ENCODE measurements around the gene SLC29A1.

DNA sequence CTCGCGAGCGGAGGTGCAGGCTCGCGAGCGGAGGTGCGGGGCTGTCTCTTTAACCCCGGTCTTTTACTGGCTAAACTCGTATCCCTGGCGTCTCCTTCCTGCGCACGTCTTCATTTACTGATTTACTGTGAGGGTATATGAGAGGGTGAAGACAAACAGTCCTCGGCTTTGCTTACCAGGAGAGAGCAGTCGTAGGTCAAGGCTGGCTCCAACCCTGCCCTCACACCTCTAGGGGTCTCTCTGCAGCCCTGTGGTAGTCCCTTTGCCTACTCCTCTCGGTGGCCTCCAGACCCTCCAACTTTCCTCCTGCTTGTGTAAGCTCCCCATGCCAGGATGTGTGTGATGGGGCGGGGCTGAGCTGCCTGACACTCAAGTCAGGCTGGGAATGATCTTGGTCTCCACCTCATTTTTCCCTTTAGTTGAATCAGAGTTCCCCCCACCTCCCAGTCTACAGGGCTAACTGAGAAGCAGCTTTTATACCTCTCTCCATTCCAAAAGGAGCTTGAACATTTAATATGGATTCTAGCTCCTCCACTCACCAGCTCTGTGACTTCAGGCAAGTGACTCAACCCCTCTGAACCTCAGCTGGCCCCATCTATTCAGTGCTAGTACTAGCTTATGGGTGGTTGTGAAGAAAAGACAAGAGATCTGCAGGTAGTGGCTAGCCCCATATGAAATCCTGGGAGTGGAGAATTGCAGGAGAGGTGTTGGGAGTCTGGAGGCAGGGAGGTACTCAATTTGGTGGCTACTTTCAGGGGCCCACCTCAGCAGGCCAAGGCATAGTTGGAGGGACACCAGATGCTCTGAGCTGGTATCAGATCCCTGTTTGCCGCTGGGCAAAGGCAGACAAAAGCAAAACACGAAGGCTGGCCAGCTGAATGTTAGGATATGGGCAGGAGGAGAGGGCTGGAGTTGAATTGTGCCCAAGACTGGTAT, 902 bp downstream of the SLC29A1 start:
- TF ChIP-seq MAFK (IDR thresholded peaks at IDR 0.05; ENCODE audit: partially characterized antibody) = no peak
- TF ChIP-seq HES2 (IDR thresholded peaks at IDR 0.05) = no peak
- TF ChIP-seq, protein P1, sequence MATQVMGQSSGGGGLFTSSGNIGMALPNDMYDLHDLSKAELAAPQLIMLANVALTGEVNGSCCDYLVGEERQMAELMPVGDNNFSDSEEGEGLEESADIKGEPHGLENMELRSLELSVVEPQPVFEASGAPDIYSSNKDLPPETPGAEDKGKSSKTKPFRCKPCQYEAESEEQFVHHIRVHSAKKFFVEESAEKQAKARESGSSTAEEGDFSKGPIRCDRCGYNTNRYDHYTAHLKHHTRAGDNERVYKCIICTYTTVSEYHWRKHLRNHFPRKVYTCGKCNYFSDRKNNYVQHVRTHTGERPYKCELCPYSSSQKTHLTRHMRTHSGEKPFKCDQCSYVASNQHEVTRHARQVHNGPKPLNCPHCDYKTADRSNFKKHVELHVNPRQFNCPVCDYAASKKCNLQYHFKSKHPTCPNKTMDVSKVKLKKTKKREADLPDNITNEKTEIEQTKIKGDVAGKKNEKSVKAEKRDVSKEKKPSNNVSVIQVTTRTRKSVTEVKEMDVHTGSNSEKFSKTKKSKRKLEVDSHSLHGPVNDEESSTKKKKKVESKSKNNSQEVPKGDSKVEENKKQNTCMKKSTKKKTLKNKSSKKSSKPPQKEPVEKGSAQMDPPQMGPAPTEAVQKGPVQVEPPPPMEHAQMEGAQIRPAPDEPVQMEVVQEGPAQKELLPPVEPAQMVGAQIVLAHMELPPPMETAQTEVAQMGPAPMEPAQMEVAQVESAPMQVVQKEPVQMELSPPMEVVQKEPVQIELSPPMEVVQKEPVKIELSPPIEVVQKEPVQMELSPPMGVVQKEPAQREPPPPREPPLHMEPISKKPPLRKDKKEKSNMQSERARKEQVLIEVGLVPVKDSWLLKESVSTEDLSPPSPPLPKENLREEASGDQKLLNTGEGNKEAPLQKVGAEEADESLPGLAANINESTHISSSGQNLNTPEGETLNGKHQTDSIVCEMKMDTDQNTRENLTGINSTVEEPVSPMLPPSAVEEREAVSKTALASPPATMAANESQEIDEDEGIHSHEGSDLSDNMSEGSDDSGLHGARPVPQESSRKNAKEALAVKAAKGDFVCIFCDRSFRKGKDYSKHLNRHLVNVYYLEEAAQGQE (IDR thresholded peaks at IDR 0.05) = no peak
- TF ChIP-seq PHF8 (IDR thresholded peaks at IDR 0.05; ENCODE audit: borderline replicate concordance, low read depth) = no peak
- TF ChIP-seq CHD4 (IDR thresholded peaks at IDR 0.05; ENCODE audit: borderline replicate concordance) = no peak
- TF ChIP-seq EHMT2 (IDR thresholded peaks at IDR 0.05; ENCODE audit: low read depth) = no peak
- TF ChIP-seq JUN (IDR thresholded peaks at IDR 0.05) = no peak
